ENCODE data around the gene CDIP1. TPM values are rescaled to one million over a fixed set of nuclear protein-coding genes. Genes with fewer than 3 reads are reported as not detected.

The CDIP1 gene
- total and polyA plus RNA-seq, 12 donors: 28.2 to 59.5 (median 46.1) TPM

DNA sequence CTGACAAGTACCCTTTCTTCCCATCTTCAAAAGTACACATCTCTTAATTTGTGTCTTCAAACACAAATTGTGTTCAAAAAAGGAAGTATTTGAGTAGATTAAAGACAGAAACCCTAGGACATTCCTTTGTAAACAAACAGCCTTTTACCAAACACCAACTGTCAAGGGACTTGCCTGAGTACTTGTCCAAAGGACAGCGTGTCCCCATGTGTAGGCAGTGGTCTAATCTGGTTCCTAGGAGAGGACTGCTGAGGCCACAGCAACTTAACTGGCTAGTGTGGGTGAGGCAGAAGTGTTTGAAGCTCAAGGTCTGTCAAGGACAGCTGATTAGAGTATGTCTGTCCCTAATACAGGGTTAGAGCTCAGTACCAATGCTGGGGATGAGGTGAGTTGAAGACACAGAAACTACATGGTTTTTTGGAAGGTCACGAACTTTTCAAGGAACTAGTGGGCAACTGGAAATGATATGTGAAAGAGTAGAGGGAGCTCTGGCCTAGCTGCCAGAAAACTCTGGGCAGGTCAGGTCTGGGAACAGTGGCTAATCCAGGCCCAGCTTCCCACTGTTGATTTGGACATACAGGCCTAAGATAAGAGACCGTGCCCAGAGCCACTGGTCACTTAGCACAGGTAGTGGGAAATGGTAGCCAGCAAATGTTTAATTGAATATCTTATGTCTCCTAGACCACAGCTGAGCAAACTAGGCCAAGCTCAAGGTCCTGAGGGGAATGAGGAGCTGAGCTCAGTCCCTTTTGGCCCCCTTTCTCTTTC, 52.3 kb downstream of the CDIP1 start:
- H3K27ac ChIP-seq: peak overlapping the region; percentile 56 to 90 (median 82)
- H3K4me1 ChIP-seq: peaks cover 0 to 62% (median 39%) of the 10 kb centered on the region in 9 donors
- H3K36me3 ChIP-seq: peaks cover 0 to 67% (median 18%) of the 10 kb centered on the region in 9 donors
- H3K27me3 ChIP-seq: no peaks in the 10 kb centered on the region
- ATAC-seq (peak; percentile 73 to 96 (median 88)), DNase-seq (peak in 1 of 2 donors; percentile 28)
- TF ChIP-seq, protein P1, sequence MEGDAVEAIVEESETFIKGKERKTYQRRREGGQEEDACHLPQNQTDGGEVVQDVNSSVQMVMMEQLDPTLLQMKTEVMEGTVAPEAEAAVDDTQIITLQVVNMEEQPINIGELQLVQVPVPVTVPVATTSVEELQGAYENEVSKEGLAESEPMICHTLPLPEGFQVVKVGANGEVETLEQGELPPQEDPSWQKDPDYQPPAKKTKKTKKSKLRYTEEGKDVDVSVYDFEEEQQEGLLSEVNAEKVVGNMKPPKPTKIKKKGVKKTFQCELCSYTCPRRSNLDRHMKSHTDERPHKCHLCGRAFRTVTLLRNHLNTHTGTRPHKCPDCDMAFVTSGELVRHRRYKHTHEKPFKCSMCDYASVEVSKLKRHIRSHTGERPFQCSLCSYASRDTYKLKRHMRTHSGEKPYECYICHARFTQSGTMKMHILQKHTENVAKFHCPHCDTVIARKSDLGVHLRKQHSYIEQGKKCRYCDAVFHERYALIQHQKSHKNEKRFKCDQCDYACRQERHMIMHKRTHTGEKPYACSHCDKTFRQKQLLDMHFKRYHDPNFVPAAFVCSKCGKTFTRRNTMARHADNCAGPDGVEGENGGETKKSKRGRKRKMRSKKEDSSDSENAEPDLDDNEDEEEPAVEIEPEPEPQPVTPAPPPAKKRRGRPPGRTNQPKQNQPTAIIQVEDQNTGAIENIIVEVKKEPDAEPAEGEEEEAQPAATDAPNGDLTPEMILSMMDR (IDR thresholded peaks at IDR 0.05): no peak
- WGBS, 2 donors: 61 to 63% methylated on average over 3 of the region's 3 CpGs
- H3K4me3 ChIP-seq: no peak overlapping the region
- no peaks in the 10 kb centered on the region for H3K9me3 ChIP-seq
- intact Hi-C loops (cut with DNase I): no loop called here

DNA sequence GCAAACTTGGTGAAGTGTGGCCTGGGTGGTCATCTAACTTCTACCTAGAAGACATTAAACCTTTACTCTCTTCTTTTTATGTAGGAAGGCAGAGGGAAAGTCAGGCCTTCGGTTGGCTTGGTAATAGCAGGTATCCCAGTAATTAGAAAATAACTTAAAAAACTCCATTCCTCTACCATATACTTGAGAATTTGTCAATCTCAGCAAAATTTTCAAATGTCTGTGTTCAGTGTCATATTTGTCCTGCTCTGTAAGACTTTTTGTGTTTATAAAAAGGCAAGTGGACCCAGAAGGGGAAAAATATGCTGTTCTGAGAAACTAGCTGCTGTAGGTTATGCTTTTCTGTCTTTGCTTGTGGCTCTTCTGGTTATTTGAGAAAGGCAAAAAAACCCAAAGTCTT, 56.6 kb downstream of the CDIP1 start:
- peak overlapping the region in 8 of 10 donors; percentile 1 to 53 (median 27) for H3K27ac ChIP-seq
- intact Hi-C loops (cut with DNase I): no loop called here
- no peak overlapping the region for H3K4me3 ChIP-seq
- WGBS, 2 donors: 88 to 92% methylated on average over 1 of the region's 1 CpG
- ATAC-seq: no peak
- TF ChIP-seq, protein P1 (IDR thresholded peaks at IDR 0.05): no peak
- no peak for DNase-seq
- H3K9me3 ChIP-seq: no peaks in the 10 kb centered on the region
- no peaks in the 10 kb centered on the region for H3K27me3 ChIP-seq
- peaks cover 0 to 50% (median 11%) of the 10 kb centered on the region in 9 donors for H3K36me3 ChIP-seq
- peaks cover 0 to 56% (median 42%) of the 10 kb centered on the region in 9 donors for H3K4me1 ChIP-seq

DNA sequence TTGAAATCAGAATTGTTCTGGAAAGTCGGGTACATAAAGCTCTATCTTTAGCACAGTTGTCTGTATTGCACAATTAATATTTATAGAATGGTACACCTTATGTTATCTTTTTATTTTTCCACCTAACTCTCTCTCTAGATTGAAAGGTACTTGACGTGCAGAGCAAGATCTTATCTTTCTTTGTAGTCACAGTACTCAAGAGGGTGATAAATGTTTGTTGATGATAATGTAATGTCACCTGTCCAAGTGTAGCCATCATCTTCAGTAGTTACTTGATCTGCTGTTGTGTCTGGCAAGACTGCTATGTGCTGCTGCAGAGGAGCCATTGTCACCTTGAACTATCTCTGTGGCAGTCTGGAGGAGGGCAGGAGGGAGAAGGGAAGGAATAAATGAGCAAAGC, 57.0 kb downstream of the CDIP1 start:
- Histone ChIP-seq H3K4me1 (peaks cover 0 to 53% (median 38%) of the 10 kb centered on the region in 9 donors), H3K27me3 (no peaks in the 10 kb centered on the region), H3K9me3 (no peaks in the 10 kb centered on the region), H3K36me3 (peaks cover 0 to 46% (median 11%) of the 10 kb centered on the region in 9 donors), H3K4me3 (no peak overlapping the region), H3K27ac (peak overlapping the region in 8 of 10 donors; percentile 1 to 53 (median 27))
- TF ChIP-seq, protein P1 (IDR thresholded peaks at IDR 0.05): no peak
- intact Hi-C loops (cut with DNase I): no loop called here
- ATAC-seq: no peak
- DNase-seq: no peak
- 45 to 50% methylated on average over 2 of the region's 2 CpGs for WGBS, 2 donors

DNA sequence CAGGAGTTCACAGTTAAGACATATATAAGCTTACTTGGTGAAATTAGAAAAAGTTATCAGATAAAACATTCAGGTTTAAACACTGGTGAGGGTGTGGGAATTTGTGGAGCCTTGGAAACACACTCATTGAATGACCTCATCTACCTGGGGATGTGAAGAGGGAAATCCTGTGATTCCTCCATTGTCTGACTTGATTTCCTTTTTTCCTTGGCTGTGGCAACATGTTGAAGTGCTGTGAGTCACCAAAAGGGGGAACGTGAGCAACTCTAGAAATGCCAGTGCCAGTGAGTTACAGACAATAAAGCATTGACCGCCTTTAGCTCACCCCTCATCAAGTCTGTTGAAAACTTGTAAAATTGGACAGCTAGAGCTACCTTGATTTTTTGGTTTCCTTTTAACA, 60.6 kb downstream of the CDIP1 start:
- peaks cover 4 to 63% (median 48%) of the 10 kb centered on the region in 9 donors for H3K4me1 ChIP-seq
- DNase-seq (no peak), ATAC-seq (no peak)
- H3K4me3 ChIP-seq: peak overlapping the region in 2 of 10 donors; percentile 97 to 99
- intact Hi-C loops (cut with DNase I): loop anchor here in 1 of 10 donors (5.0 kb wide), 2 partner anchors 51 to 59 kb away; partner anchors contain the start of genes CDIP1 and DNAJA3
- TF ChIP-seq, protein P1 (IDR thresholded peaks at IDR 0.05): peak in 4 of 9 donors; percentile 11 to 35 (median 17)
- 41% methylated on average over 2 of the region's 2 CpGs for whole genome bisulfite sequencing, 2 donors
- H3K27me3 ChIP-seq: no peaks in the 10 kb centered on the region
- H3K27ac ChIP-seq: peak overlapping the region in 5 of 10 donors; percentile 27 to 96 (median 93)
- no peaks in the 10 kb centered on the region for H3K9me3 ChIP-seq
- peaks cover 0 to 13% (median 0%) of the 10 kb centered on the region in 9 donors for H3K36me3 ChIP-seq

Measured in heart right ventricle (tissue), 16 donors.